NCI-H2196 treated with DMSO at 0.1 percent for 48 hours (cell line): ENCODE data around the gene UHRF2.
"Not testable (repeated sequence)": the region's sequence is repeated elsewhere in the genome, so short reads cannot be mapped to it uniquely, and the experiment has no call there.

Experiments
- DNase-seq: peaks from one replicate; lab custom pipeline; 2025; ENCODE audit not compliant: unreplicated experiment; lab: John Stamatoyannopoulos, UW

Gene UHRF2

GRCh38 chr9:6426117-6426516 is 13.1 kb downstream of the UHRF2 start:
- no peak for DNase-seq

- DNase-seq, result no peak
Measured at GRCh38 chr9:6428940-6429889, 16.2 kb downstream of the UHRF2 start.

- DNase-seq, result no peak
Measured at GRCh38 chr9:6431038-6431437, 18.0 kb downstream of the UHRF2 start.

- DNase-seq, result no peak
Measured at GRCh38 chr9:6433410-6433809, 20.4 kb downstream of the UHRF2 start.

- DNase-seq, result no peak
Measured at GRCh38 chr9:6439051-6439703, 26.2 kb downstream of the UHRF2 start.

- DNase-seq, result no peak
Measured at GRCh38 chr9:6440405-6440804, 27.4 kb downstream of the UHRF2 start.

GRCh38 chr9:6441269-6441668 is 28.3 kb downstream of the UHRF2 start:
- no peak for DNase-seq

GRCh38 chr9:6443661-6444060 is 30.7 kb downstream of the UHRF2 start:
- no peak for DNase-seq

GRCh38 chr9:6444128-6444527 is 31.1 kb downstream of the UHRF2 start:
- no peak for DNase-seq

- DNase-seq, result no peak
Measured at GRCh38 chr9:6449086-6449485, 36.1 kb downstream of the UHRF2 start.

GRCh38 chr9:6449645-6450044 is 36.6 kb downstream of the UHRF2 start:
- no peak for DNase-seq

GRCh38 chr9:6450641-6451375 is 37.8 kb downstream of the UHRF2 start:
- DNase-seq, result no peak

GRCh38 chr9:6455292-6455691 is 42.3 kb downstream of the UHRF2 start:
- not testable (repeated sequence) for DNase-seq

GRCh38 chr9:6458704-6459103 is 45.7 kb downstream of the UHRF2 start:
- DNase-seq, result not testable (repeated sequence)

GRCh38 chr9:6459718-6460117 is 46.7 kb downstream of the UHRF2 start:
- no peak for DNase-seq

- DNase-seq, result no peak
Measured at GRCh38 chr9:6460189-6460768, 47.3 kb downstream of the UHRF2 start.

- no peak for DNase-seq
Measured at GRCh38 chr9:6461619-6462018, 48.6 kb downstream of the UHRF2 start.

- no peak for DNase-seq
Measured at GRCh38 chr9:6467006-6467625, 54.1 kb downstream of the UHRF2 start.

- DNase-seq, result no peak
Measured at GRCh38 chr9:6471231-6471850, 58.3 kb downstream of the UHRF2 start.

GRCh38 chr9:6473151-6473550 is 60.2 kb downstream of the UHRF2 start:
- no peak for DNase-seq
